ENCODE results near the gene CFAP74. TPM values are rescaled to one million over a fixed set of nuclear protein-coding genes. Genes with fewer than 3 reads are reported as not detected.

CFAP74 gene
- polyA plus RNA-seq, 1 experiment: not detected

DNA sequence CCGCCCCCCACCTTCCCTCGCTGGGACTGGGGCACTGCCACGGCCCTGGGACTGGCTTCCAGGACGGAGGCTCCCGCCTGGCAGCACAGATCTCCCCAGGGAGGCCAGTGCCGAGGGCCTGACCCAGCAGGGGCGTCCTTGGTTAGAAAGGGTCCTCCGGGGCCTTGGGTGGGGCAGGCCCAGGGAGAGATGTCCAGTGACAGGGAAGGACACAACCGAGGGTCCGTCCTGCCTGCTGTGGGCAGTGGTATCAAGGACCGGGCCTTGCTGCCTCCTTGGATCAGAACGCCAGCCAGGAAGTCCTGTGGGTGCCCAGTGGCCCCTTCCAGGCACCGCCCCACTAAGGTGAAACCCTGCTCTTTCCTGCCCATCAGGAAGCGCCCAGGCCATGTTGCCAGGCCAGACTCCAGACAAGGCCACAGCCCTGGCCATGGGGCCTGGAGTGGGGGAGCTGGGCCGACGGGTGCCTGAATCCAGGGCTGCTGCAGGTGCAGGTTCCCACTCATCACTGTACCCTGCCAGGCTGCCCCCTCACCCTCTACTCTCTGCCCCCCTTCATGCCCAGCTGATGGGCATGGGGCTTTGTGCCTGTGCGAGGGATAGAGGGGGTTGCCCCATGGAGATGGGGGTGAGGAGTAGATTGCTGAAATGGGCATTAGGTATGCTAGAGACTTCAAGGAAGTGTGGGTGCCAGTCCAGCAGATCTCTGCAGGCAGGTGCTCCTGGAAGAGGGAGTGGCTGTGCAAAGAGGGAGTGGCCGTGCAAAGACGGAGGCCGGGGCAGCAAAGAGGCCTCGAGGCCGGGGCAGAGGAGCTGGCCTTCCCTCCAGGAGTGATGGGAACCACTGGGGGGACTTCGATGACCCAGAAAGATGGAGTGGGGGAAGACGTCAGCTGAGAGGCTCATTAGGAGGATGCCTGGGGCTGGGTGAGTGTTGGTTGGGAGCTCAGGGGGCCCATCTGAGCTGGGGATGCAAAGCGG, 44.5 kb upstream of the CFAP74 start:
- peaks cover 52% of the 10 kb centered on the region for H3K27me3 ChIP-seq (ENCODE audit: control insufficient read depth, insufficient read depth, low read length)
- ChIA-PET CTCF (interaction anchor here (0.7 kb wide), 1 partner anchor 87 kb away, joined by 3 read pairs; no protein-coding TSS in a partner anchor), POLR2A (no interaction called here)
- peaks cover 7% of the 10 kb centered on the region; the same call in 1 of the 2 replicates for H3K9me3 ChIP-seq (ENCODE audit: control insufficient read depth, insufficient read depth, low read length)
- H3K4me3 ChIP-seq (ENCODE audit: low read depth, low read length): no peak overlapping the region
- TF ChIP-seq, protein P1, sequence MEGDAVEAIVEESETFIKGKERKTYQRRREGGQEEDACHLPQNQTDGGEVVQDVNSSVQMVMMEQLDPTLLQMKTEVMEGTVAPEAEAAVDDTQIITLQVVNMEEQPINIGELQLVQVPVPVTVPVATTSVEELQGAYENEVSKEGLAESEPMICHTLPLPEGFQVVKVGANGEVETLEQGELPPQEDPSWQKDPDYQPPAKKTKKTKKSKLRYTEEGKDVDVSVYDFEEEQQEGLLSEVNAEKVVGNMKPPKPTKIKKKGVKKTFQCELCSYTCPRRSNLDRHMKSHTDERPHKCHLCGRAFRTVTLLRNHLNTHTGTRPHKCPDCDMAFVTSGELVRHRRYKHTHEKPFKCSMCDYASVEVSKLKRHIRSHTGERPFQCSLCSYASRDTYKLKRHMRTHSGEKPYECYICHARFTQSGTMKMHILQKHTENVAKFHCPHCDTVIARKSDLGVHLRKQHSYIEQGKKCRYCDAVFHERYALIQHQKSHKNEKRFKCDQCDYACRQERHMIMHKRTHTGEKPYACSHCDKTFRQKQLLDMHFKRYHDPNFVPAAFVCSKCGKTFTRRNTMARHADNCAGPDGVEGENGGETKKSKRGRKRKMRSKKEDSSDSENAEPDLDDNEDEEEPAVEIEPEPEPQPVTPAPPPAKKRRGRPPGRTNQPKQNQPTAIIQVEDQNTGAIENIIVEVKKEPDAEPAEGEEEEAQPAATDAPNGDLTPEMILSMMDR (IDR thresholded peaks at IDR 0.05; ENCODE audit: low read depth, low read length): no peak
- no peak overlapping the region for H3K27ac ChIP-seq (ENCODE audit: low read depth, low read length)
- DNase-seq (ENCODE audit: low read depth, low spot score): no peak

DNA sequence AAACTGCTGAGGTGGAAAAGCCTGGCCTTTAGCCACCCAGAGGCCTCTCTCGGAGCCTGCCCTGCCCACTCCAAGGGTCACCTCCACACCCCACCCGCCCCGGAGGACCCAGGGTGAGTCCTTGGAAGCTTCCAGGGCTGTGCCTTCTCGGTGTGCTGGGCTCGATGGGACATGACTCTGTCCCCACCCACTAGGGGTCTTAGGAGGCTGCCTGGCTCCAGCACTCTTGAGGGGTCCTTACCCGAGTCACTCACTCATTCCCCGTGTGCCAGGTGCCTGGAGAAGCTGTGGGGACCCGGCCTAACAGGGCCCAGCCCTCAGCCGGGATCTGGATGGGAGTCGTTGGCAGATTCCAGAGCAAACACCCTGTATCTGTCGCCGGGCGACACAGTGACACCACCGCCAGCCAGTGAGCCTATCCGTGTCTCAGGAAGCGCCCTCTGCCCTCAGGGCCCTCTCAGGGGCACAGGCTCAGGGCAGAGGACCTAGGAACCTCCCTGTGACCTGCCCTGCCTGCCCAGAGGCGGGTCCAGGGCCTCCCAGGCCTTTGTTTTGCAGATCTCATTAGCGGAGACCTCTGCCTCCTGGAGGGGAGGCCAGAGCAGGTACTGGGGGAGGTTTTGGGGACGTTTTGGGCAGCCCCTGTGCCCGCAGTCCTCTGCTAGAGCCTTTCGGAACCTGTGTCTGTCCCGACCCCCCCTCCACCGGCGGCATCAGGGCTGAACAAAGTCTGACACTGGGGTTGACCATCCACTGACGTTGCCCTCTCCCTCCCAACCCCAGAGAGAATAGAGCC, 43.6 kb upstream of the CFAP74 start:
- CTCF ChIA-PET: interaction anchor here (0.6 to 4.5 kb wide), 7 partner anchors 8 to 1661 kb away, joined by 3 to 45 read pairs (median 3); no protein-coding TSS in a partner anchor
- Histone ChIP-seq H3K27ac (ENCODE audit: low read depth, low read length) (no peak overlapping the region), H3K4me3 (ENCODE audit: low read depth, low read length) (no peak overlapping the region), H3K9me3 (ENCODE audit: control insufficient read depth, insufficient read depth, low read length) (peaks cover 7% of the 10 kb centered on the region; the same call in 1 of the 2 replicates), H3K27me3 (ENCODE audit: control insufficient read depth, insufficient read depth, low read length) (peaks cover 51% of the 10 kb centered on the region)
- POLR2A ChIA-PET: no interaction called here
- no peak for DNase-seq (ENCODE audit: low read depth, low spot score)
- TF ChIP-seq, protein P1 (IDR thresholded peaks at IDR 0.05; ENCODE audit: low read depth, low read length): no peak; the same call in 1 of the 2 replicates

DNA sequence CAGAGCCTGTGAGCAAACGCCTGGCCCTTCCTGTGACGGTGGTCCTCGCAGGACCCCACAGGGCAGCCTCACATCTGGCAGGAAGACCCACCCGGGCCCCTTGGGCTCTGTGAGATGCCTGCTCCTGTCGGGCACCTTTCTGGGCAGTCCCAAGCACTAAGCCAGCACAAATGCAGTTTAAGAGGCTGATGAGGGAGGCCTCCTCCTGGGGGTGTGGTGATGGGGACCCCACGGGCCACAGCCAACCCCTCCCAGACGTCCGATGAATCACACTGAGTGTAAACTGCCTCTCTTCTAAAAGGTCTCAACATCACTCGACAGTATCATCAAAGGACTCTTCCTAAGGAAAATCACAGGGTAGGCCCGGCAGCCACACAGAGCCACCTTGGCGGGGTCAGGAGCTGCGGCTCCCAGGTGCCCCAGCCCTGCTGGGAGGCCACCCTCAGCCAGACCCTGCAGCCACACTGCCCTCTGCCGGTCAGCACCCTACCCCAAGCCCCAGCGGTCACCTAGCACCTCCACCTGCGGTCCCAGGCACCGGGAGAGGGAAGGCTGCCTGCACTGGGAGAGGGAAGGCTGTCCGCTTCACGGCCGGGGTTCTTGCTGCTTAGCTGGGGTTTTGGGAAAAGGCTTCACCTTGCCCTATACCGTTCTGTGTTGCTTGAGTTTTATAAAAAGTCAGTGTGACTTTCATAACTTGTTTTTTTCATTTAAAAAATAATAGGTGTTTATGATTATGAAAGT, 42.8 kb upstream of the CFAP74 start:
- Histone ChIP-seq H3K4me3 (ENCODE audit: low read depth, low read length) (no peak overlapping the region), H3K27ac (ENCODE audit: low read depth, low read length) (no peak overlapping the region), H3K27me3 (ENCODE audit: control insufficient read depth, insufficient read depth, low read length) (peaks cover 48% of the 10 kb centered on the region), H3K9me3 (ENCODE audit: control insufficient read depth, insufficient read depth, low read length) (peaks cover 7% of the 10 kb centered on the region; the same call in 1 of the 2 replicates)
- TF ChIP-seq, protein P1 (IDR thresholded peaks at IDR 0.05; ENCODE audit: low read depth, low read length): peak; percentile 52
- CTCF ChIA-PET: interaction anchor here (0.6 to 4.5 kb wide), 8 partner anchors 9 to 1662 kb away, joined by 3 to 45 read pairs (median 3); no protein-coding TSS in a partner anchor
- DNase-seq (ENCODE audit: low read depth, low spot score): no peak
- POLR2A ChIA-PET: no interaction called here

DNA sequence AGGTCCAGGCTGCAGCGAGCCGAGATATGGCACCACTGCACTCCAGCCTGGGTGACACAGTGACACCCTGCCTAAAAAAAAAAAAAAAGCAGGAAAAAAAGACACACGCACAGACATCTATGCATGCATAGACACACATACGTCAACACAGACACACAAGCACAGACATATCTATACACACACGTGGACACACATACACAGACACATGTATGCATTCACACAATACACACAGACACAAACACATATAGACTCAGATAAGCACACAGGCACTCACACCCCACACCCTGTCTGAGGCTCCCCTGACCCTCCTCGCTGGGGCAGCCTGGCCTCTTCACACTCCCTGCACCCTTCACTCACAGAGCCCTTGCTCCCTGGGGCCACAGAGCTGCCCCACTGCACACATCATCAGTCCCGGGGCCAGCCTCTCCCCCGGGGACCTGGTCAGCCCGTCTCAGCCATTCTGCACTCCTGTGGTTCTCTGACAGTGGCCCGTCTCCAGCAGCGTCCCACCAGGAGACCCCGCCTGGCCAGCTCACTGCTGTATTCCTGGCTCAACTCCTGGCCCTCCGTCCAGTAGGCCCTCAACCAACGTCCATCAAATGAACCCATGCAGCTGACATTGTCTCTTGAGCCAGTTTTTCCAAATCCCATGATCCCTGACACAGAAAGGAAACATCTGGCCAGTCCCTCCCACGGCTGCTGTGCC, 42.0 kb upstream of the CFAP74 start:
- TF ChIP-seq, protein P1 (IDR thresholded peaks at IDR 0.05; ENCODE audit: low read depth, low read length): no peak
- no peak overlapping the region for H3K27ac ChIP-seq (ENCODE audit: low read depth, low read length)
- no peak overlapping the region for H3K4me3 ChIP-seq (ENCODE audit: low read depth, low read length)
- ChIA-PET POLR2A (no interaction called here), CTCF (interaction anchor here (0.6 to 4.5 kb wide), 21 partner anchors 9 to 128 kb away, joined by 3 to 45 read pairs (median 5); no protein-coding TSS in a partner anchor)
- no peak for DNase-seq (ENCODE audit: low read depth, low spot score)
- H3K9me3 ChIP-seq (ENCODE audit: control insufficient read depth, insufficient read depth, low read length): peaks cover 7% of the 10 kb centered on the region; the same call in 1 of the 2 replicates
- peaks cover 41% of the 10 kb centered on the region for H3K27me3 ChIP-seq (ENCODE audit: control insufficient read depth, insufficient read depth, low read length)

All from AG04450 (cell line).